Colonic mucosa (tissue), 4 donors: ENCODE results near the gene GFOD1. TPM values are rescaled to one million over a fixed set of nuclear protein-coding genes. Genes with fewer than 3 reads are reported as not detected.
"Not testable (repeated sequence)": the region's sequence is repeated elsewhere in the genome, so short reads cannot be mapped to it uniquely, and the experiment has no call there.

Experiments used
- DNase-seq: peaks from one replicate; pipeline ENCODE4 v3.0.0-alpha.2; 2020
- H3K27ac ChIP-seq: fragments of 200-600 bp; one replicate; pipeline ENCODE4 v1.8.0; 2021
- H3K27me3 ChIP-seq: fragments of 200-600 bp; one replicate; pipeline ENCODE4 v1.8.0; 2021
- H3K36me3 ChIP-seq: fragments of 200-600 bp; one replicate; pipeline ENCODE4 v1.8.0; 2021
- H3K4me1 ChIP-seq: fragments of 200-600 bp; one replicate; pipeline ENCODE4 v1.8.0; 2021; ENCODE audit warnings: mild to moderate bottlenecking
- H3K4me3 ChIP-seq: fragments of 200-600 bp; one replicate; pipeline ENCODE4 v1.8.0; 2021
- H3K9ac ChIP-seq, 2 donors: one replicate each; pipeline ENCODE4 v1.7.0; 2013; ENCODE audit warnings: control low read depth in 2 of 2, low read depth in 2 of 2, low read length in 2 of 2
- H3K9me3 ChIP-seq: fragments of 200-600 bp; one replicate; pipeline ENCODE4 v1.8.0; 2021
- intact Hi-C: fragments of 100-400 bp; cut with DNase I; formaldehyde crosslinking; loops from one replicate; pipeline ENCODE4 v1.14.1; 2022
- total RNA-seq, 2 donors: library from RNA; stranded (reverse); fragmentation: NEBNext Ultra II Directional in 1 of 2; extraction: Animal tissue kit (Norgen Biotek cat#: 25700) in 1 of 2; gene quantifications; one replicate each; pipeline ENCODE4 v1.2.1, GENCODE V29; 2021
- TF ChIP-seq, protein P1 (sequence below): fragments of 200-600 bp; IDR thresholded peaks from one replicate; pipeline ENCODE4 v1.8.0; 2022; ENCODE audit warnings: antibody characterized with exemption, mild to moderate bottlenecking
- donor health status: healthy.
- donor health status: DM: no; HTN: no; CAD: no.
- donor health status: DM: no; HTN: no; CAD: no.

GFOD1 gene
- total RNA-seq, 2 donors from 2014 or later, result 6.9 to 7.6 TPM

DNA sequence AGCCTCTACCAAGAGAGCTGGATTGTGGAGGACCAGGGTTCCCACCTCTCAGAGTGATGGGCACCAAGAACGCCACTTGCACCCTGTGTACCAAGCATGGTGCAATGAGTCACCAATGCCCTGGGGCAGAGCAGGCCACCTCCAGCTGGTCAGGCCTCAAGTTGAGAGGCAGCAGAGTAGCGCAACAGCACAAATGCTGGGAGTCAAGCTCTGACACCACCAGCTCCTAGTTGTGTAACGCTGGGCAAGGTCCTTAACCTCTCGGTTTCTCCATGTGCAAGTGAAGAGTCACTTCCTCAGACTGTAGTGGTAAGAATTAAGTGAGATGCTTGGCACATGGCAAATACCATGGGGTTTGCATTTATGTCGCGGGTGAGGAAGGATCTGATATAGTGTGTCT, 25.6 kb downstream of the GFOD1 start:
- no peaks in the 10 kb centered on the region for H3K36me3 ChIP-seq
- H3K4me3 ChIP-seq, result no peak overlapping the region
- TF ChIP-seq, protein P1, sequence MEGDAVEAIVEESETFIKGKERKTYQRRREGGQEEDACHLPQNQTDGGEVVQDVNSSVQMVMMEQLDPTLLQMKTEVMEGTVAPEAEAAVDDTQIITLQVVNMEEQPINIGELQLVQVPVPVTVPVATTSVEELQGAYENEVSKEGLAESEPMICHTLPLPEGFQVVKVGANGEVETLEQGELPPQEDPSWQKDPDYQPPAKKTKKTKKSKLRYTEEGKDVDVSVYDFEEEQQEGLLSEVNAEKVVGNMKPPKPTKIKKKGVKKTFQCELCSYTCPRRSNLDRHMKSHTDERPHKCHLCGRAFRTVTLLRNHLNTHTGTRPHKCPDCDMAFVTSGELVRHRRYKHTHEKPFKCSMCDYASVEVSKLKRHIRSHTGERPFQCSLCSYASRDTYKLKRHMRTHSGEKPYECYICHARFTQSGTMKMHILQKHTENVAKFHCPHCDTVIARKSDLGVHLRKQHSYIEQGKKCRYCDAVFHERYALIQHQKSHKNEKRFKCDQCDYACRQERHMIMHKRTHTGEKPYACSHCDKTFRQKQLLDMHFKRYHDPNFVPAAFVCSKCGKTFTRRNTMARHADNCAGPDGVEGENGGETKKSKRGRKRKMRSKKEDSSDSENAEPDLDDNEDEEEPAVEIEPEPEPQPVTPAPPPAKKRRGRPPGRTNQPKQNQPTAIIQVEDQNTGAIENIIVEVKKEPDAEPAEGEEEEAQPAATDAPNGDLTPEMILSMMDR, result no peak
- no peak for DNase-seq
- H3K4me1 ChIP-seq, result no peaks in the 10 kb centered on the region
- intact Hi-C loops, result no loop called here
- no peak overlapping the region for H3K9ac ChIP-seq
- H3K27me3 ChIP-seq, result no peaks in the 10 kb centered on the region
- no peaks in the 10 kb centered on the region for H3K9me3 ChIP-seq
- no peak overlapping the region for H3K27ac ChIP-seq

DNA sequence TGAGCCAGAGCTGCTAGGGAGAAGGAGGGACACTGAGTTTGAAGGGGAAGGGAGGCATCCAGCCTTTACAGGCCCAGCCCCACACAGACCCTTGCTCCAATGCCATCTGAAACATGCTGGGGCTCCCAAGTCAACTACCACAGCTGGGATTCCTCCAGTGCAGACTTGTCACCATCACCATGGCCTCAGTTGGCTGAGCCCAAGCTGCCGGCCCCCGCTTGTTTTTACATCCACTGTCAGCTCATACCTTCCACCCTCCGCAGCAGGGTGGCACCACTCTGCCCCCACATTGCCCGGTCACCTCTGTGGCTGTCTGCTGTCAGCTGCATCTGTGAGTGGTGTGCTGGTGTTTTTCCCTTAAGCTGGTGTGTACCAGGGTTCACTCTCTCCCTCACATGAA, 26.1 kb downstream of the GFOD1 start:
- Histone ChIP-seq H3K9me3 (no peaks in the 10 kb centered on the region), H3K9ac (no peak overlapping the region), H3K4me1 (no peaks in the 10 kb centered on the region), H3K36me3 (no peaks in the 10 kb centered on the region), H3K27me3 (no peaks in the 10 kb centered on the region), H3K4me3 (no peak overlapping the region), H3K27ac (no peak overlapping the region)
- DNase-seq, result no peak
- TF ChIP-seq, protein P1, result no peak
- intact Hi-C loops, result no loop called here

DNA sequence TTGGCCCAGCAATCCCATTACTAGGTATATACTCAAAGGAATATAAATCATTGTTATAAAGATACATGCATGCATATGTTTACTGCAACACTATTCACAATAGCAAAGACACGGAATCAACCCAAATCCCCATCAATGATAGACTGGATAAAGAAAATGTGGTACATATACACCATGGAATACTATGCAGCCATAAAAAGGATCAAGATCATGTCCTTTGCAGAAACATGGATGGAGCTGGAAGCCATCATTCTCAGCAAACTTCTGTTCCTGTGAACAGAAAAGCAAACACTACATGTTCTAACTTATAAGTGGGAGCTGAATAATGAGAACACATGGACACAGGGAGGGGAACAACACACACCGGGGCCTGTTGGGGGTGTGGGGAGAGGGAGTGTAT, 27.1 kb downstream of the GFOD1 start:
- intact Hi-C loops, H3K27ac ChIP-seq, DNase-seq, H3K9ac ChIP-seq, H3K27me3 ChIP-seq, H3K9me3 ChIP-seq, H3K4me1 ChIP-seq, H3K4me3 ChIP-seq, H3K36me3 ChIP-seq: not testable (repeated sequence)

DNA sequence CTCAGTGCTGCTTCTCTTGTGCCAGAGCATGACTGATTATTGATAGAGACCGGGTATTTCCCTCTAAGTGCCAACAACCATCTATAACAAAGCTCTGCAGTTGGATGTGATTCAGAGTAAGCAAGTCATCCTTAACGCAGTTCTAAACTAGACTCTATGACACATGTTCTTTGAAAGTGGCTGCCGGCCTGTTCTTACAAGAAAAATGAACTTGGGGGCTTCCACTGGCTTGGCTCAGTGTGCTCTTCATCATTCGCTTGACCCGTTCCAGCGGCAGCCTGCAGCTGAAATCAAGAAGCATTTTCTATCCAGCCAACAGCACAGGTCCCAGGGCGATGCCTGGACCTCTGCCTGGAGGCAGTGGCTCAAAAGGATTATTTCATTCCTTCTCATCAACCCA, 29.8 kb downstream of the GFOD1 start:
- no peaks in the 10 kb centered on the region for H3K4me1 ChIP-seq
- intact Hi-C loops, result no loop called here

DNA sequence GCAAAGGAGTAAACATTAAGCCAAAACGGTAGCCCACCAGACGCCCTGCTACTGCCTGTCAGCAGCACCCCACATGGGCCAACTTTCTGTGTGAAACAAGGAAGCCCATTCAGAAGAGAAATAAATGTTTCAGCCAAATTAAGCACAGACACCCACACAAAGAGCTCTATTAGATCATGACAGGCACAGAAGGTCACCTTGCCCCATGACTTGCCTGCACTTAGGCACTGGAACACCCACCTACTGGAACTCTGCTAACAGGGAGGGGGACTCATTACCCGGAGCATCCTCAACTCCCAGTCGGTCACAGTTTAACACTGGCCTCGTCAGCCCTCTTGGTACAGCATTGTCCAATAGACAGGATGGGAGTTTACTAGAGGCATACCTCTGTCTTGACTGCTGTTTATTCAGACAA, 31.8 kb downstream of the GFOD1 start:
- Histone ChIP-seq H3K27ac (no peak overlapping the region), H3K9ac (no peak overlapping the region), H3K4me1 (no peaks in the 10 kb centered on the region), H3K36me3 (no peaks in the 10 kb centered on the region), H3K9me3 (no peaks in the 10 kb centered on the region), H3K4me3 (no peak overlapping the region), H3K27me3 (no peaks in the 10 kb centered on the region)
- TF ChIP-seq, protein P1, result no peak
- intact Hi-C loops, result no loop called here
- no peak for DNase-seq

More for the DNA sequence above, 29.8 kb downstream of the GFOD1 start:
- TF ChIP-seq, protein P1, result no peak
- no peak overlapping the region for H3K9ac ChIP-seq
- H3K9me3 ChIP-seq, result no peaks in the 10 kb centered on the region
- H3K27me3 ChIP-seq, result no peaks in the 10 kb centered on the region
- no peak overlapping the region for H3K4me3 ChIP-seq
- no peaks in the 10 kb centered on the region for H3K36me3 ChIP-seq
- H3K27ac ChIP-seq, result no peak overlapping the region
- no peak for DNase-seq

DNA sequence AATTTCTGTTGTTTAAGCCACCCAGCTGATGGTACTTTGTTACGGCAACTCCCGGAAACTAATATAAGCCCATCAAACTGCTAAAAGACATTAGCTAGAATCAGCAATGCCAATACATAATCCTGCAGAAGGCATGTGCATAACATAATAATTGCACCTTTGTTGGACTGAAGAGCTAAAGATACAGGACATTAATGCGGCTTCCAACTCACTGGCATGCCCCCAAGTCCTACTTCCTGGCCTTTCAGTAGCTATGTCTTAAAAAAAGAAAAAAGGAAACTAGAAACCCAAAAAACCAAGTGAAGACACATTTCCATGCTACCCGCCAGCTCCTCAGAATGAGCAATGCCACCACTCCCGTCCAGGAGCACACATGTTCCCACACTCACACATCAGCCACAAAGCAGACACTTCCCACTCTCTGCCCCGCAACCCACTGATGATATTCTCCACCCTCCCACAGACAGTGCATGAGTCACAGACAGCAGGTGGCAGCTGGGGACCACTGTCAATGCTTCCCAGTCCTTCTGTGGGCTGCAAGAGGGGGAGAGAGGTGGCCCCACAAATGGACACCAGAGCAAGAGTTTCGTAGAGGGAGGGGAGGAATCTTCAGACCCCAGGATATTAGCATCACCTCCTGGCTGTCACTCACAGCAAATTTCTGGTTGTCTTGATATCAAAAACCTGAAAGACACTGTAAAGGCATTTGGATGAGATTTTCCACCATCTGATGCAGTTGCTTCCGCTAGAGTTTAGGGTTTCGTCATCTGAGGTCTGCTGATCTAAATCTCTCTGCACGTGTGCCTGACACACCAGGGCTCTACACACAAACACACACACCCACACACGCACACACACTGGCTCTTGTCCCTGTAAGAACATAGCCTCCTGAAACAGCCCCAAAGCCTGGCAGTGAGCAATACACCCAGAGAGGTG, 32.8 kb downstream of the GFOD1 start:
- DNase-seq, result no peak
- Histone ChIP-seq H3K4me3 (no peak overlapping the region), H3K4me1 (no peaks in the 10 kb centered on the region), H3K36me3 (no peaks in the 10 kb centered on the region), H3K9me3 (no peaks in the 10 kb centered on the region), H3K9ac (no peak overlapping the region), H3K27me3 (no peaks in the 10 kb centered on the region), H3K27ac (peak overlapping the region; percentile 37)
- intact Hi-C loops, result no loop called here
- TF ChIP-seq, protein P1, result no peak
